Caco-2 (cell line): ENCODE data around the gene GJB6. TPM values are rescaled to one million over a fixed set of nuclear protein-coding genes. Genes with fewer than 3 reads are reported as not detected.

Experiments used
- BruUV-seq: library from RNA; stranded (reverse); fragments of 400-500 nt; replicated peaks from 2 replicates; lab custom pipeline; 2021; lab: Mats Ljungman, UMichigan
- CTCF ChIA-PET: fragments of 300-600 bp; sonication (Branson Sonifier 250); formaldehyde crosslinking; loops from one replicate; lab custom pipeline; 2022; ENCODE audit warnings: antibody characterized with exemption; lab: Charles Lee
- POLR2A ChIA-PET: fragments of 300-600 bp; sonication (Branson Sonifier 250); formaldehyde crosslinking; loops from one replicate; lab custom pipeline; 2022; ENCODE audit warnings: antibody characterized with exemption; lab: Charles Lee
- DNase-seq, 2 experiments: peaks; one replicate each; pipeline versions ENCODE4 v3.0.0 to v3.0.0-alpha.2; 2020 to 2022
- H3K27me3 ChIP-seq: replicated peaks from 2 replicates; pipeline ENCODE4 v1.6.0; 2011; ENCODE audit warnings: low read length; ENCODE audit not compliant: control insufficient read depth, insufficient read depth
- H3K36me3 ChIP-seq: 2 replicates; pipeline ENCODE4 v1.5.1; 2011; ENCODE audit warnings: low read length; ENCODE audit not compliant: control insufficient read depth, insufficient read depth
- H3K4me1 ChIP-seq: fragments of 250-450 bp; sonication (Bioruptor Pico); 2 replicates; pipeline ENCODE4 v1.5.1; 2020; ENCODE audit warnings: mild to moderate bottlenecking
- H3K4me3 ChIP-seq: 2 replicates; pipeline ENCODE4 v1.5.1; 2011; ENCODE audit warnings: low read depth, mild to moderate bottlenecking, control low read depth, low read length
- H3K9me3 ChIP-seq: fragments of 250-450 bp; sonication (Bioruptor Pico); 2 replicates; pipeline ENCODE4 v1.5.1; 2020; ENCODE audit warnings: mild to moderate bottlenecking, moderate library complexity
- H3K27ac Mint-ChIP-seq: one replicate; pipeline ENCODE4 v1.8.0; 2022; ENCODE audit warnings: mixed read lengths; ENCODE audit not compliant: unreplicated experiment
- H3K27me3 Mint-ChIP-seq: one replicate; pipeline ENCODE4 v1.8.0; 2022; ENCODE audit warnings: mixed read lengths; ENCODE audit not compliant: insufficient read depth, unreplicated experiment
- H3K36me3 Mint-ChIP-seq: one replicate; pipeline ENCODE4 v1.8.0; 2022; ENCODE audit warnings: mild to moderate bottlenecking, mixed read lengths; ENCODE audit not compliant: insufficient read depth, unreplicated experiment
- H3K4me1 Mint-ChIP-seq: one replicate; pipeline ENCODE4 v1.8.0; 2022; ENCODE audit warnings: low read depth, mixed read lengths; ENCODE audit not compliant: unreplicated experiment
- H3K4me3 Mint-ChIP-seq: one replicate; pipeline ENCODE4 v1.8.0; 2022; ENCODE audit warnings: mild to moderate bottlenecking, moderate library complexity, mixed read lengths; ENCODE audit not compliant: unreplicated experiment
- H3K9me3 Mint-ChIP-seq: one replicate; pipeline ENCODE4 v1.8.0; 2022; ENCODE audit warnings: mixed read lengths; ENCODE audit not compliant: unreplicated experiment
- CTCF ChIP-seq, 2 experiments: fragments of 200-600 bp in 1 of 2; IDR thresholded peaks; 1 replicate in 1 of 2; 2 replicates in 1 of 2; pipeline versions ENCODE4 v1.5.1 to v1.8.0; 2011 to 2022; ENCODE audit warnings: antibody characterized with exemption in 1 of 2, control low read depth in 1 of 2, inconsistent platforms in 1 of 2, low read depth in 1 of 2, low read length in 1 of 2, mild to moderate bottlenecking in 1 of 2, moderate library complexity in 1 of 2; ENCODE audit not compliant: insufficient read depth in 1 of 2, severe bottlenecking in 1 of 2, unreplicated experiment in 1 of 2
- intact Hi-C: fragments of 100-400 bp; cut with micrococcal nuclease; formaldehyde crosslinking; loops from one replicate; pipeline ENCODE4 v1.10.0; 2022; ENCODE audit not compliant: unreplicated experiment
- total RNA-seq: library from RNA; stranded (reverse); gene quantifications from 2 replicates; pipeline ENCODE4 v1.2.3, GENCODE V29; 2022

The GJB6 gene
- total RNA-seq, 1 experiment from 2014 or later: not detected

GRCh38 chr13:20188667-20189553 is 43.2 kb downstream of the GJB6 start:
- Mint-ChIP-seq H3K9me3 (no peaks in the 10 kb centered on the region), H3K4me3 (no peak overlapping the region), H3K36me3 (no peaks in the 10 kb centered on the region), H3K4me1 (no peaks in the 10 kb centered on the region), H3K27me3 (peaks cover 10% of the 10 kb centered on the region), H3K27ac (no peak overlapping the region)
- ChIA-PET POLR2A (no interaction called here), CTCF (interaction anchor here (0.6 to 1.2 kb wide), 3 partner anchors 10 to 593 kb away, joined by 3 to 5 read pairs (median 3); no protein-coding TSS in a partner anchor)
- H3K4me1 ChIP-seq: 0 out of 2 replicates have a peak, but pooled peaks cover 6% of the 10 kb centered on the region
- H3K36me3 ChIP-seq: no peaks in the 10 kb centered on the region
- H3K9me3 ChIP-seq: no peaks in the 10 kb centered on the region
- intact Hi-C loops: no loop called here
- DNase-seq: peak in 1 of 2 experiments; percentile 30
- no peaks in the 10 kb centered on the region; the same call in 1 of the 2 replicates for H3K27me3 ChIP-seq
- no peak overlapping the region for H3K4me3 ChIP-seq
- BruUV-seq: no TSS peak
- peak; percentile 10 to 13 for TF ChIP-seq CTCF (IDR thresholded peaks at IDR 0.05; ENCODE audit: insufficient read depth in 1 of 2, low read depth in 1 of 2, low read length in 1 of 2, severe bottlenecking in 1 of 2, unreplicated experiment in 1 of 2)

GRCh38 chr13:20186771-20187170 is 45.3 kb downstream of the GJB6 start:
- Histone ChIP-seq H3K9me3 (no peaks in the 10 kb centered on the region), H3K36me3 (no peaks in the 10 kb centered on the region), H3K4me3 (no peak overlapping the region), H3K27me3 (no peaks in the 10 kb centered on the region; the same call in 1 of the 2 replicates), H3K4me1 (0 out of 2 replicates have a peak, but pooled peaks cover 4% of the 10 kb centered on the region)
- no peak for TF ChIP-seq CTCF (IDR thresholded peaks at IDR 0.05; ENCODE audit: insufficient read depth in 1 of 2, low read depth in 1 of 2, low read length in 1 of 2, severe bottlenecking in 1 of 2, unreplicated experiment in 1 of 2)
- Mint-ChIP-seq H3K27me3 (peaks cover 6% of the 10 kb centered on the region), H3K27ac (no peak overlapping the region), H3K9me3 (no peaks in the 10 kb centered on the region), H3K36me3 (no peaks in the 10 kb centered on the region), H3K4me1 (no peaks in the 10 kb centered on the region), H3K4me3 (no peak overlapping the region)
- BruUV-seq: no TSS peak
- ChIA-PET POLR2A (no interaction called here), CTCF (no interaction called here)
- no peak for DNase-seq
- intact Hi-C loops: no loop called here

- no peak for TF ChIP-seq CTCF (IDR thresholded peaks at IDR 0.05; ENCODE audit: insufficient read depth in 1 of 2, low read depth in 1 of 2, low read length in 1 of 2, severe bottlenecking in 1 of 2, unreplicated experiment in 1 of 2)
- Histone ChIP-seq H3K4me1 (no peaks in the 10 kb centered on the region), H3K4me3 (no peak overlapping the region), H3K9me3 (no peaks in the 10 kb centered on the region), H3K36me3 (no peaks in the 10 kb centered on the region), H3K27me3 (no peaks in the 10 kb centered on the region; the same call in 1 of the 2 replicates)
- Mint-ChIP-seq H3K27ac (no peak overlapping the region), H3K4me1 (no peaks in the 10 kb centered on the region), H3K4me3 (no peak overlapping the region), H3K36me3 (no peaks in the 10 kb centered on the region), H3K9me3 (no peaks in the 10 kb centered on the region), H3K27me3 (peaks cover 6% of the 10 kb centered on the region)
- intact Hi-C loops: no loop called here
- ChIA-PET POLR2A (no interaction called here), CTCF (interaction anchor here (0.5 to 0.7 kb wide), 3 partner anchors 200 to 740 kb away, joined by 3 to 4 read pairs (median 3); no protein-coding TSS in a partner anchor)
- BruUV-seq: no TSS peak
- no peak for DNase-seq
Measured at GRCh38 chr13:20185366-20186056, 46.6 kb downstream of the GJB6 start.
